K562 (cell line): ENCODE results near the gene ADORA3. TPM values are rescaled to one million over a fixed set of nuclear protein-coding genes. Genes with fewer than 3 reads are reported as not detected.

Experiments
- AFF4 ChIP-seq: sonication (generic); formaldehyde crosslinking; IDR thresholded peaks from 2 replicates; pipeline ENCODE4 v1.8.0; 2023; ENCODE audit warnings: mild to moderate bottlenecking, missing genetic modification reagents
- ILK ChIP-seq: fragments of 450-650 bp; IDR thresholded peaks from 2 replicates; pipeline ENCODE4 v1.6.1; 2016; ENCODE audit warnings: missing genetic modification characterization, low read depth, mild to moderate bottlenecking, missing compliant biosample characterization, moderate library complexity, borderline replicate concordance
- MCM7 ChIP-seq, 2 experiments: fragments of 450-650 bp; IDR thresholded peaks; 2 replicates each; pipeline ENCODE4 v1.6.1; 2016 to 2018
- NCOA2 ChIP-seq, 2 experiments: fragments of 450-650 bp; IDR thresholded peaks; 2 replicates each; pipeline ENCODE4 v1.6.1; 2018; ENCODE audit warnings: mild to moderate bottlenecking in 2 of 2, moderate library complexity in 1 of 2; ENCODE audit not compliant: partially characterized antibody in 2 of 2
- PCBP2 ChIP-seq: fragments of 200-400 bp; formaldehyde crosslinking; IDR thresholded peaks from 2 replicates; pipeline ENCODE4 v1.6.1; 2018; ENCODE audit warnings: low read length, low read depth, mild to moderate bottlenecking, moderate library complexity; ENCODE audit not compliant: poor library complexity, severe bottlenecking
- POLR2H ChIP-seq: IDR thresholded peaks from 2 replicates; pipeline ENCODE4 v1.6.1; 2016; ENCODE audit warnings: missing genetic modification characterization, low read depth, mild to moderate bottlenecking, control low read depth, missing compliant biosample characterization, moderate library complexity
- RAD21 ChIP-seq, 2 experiments: fragments of 250-450 bp in 1 of 2; fragments of 450-650 bp in 1 of 2; sonication (Bioruptor Pico) in 1 of 2; formaldehyde crosslinking in 1 of 2; IDR thresholded peaks in 1 of 2; conservative IDR thresholded peaks in 1 of 2; 2 replicates each; pipeline versions ENCODE4 v1.4.0 to v1.8.0; 2020 to 2022; ENCODE audit warnings: mild to moderate bottlenecking in 2 of 2, moderate library complexity in 1 of 2
- ZBTB40 ChIP-seq, 2 experiments: fragments of 450-650 bp in 1 of 2; sonication (generic) in 1 of 2; formaldehyde crosslinking in 1 of 2; IDR thresholded peaks; 2 replicates each; pipeline versions ENCODE4 v1.7.1 to v1.9.0; 2016 to 2022; ENCODE audit warnings: inconsistent platforms in 1 of 2, mild to moderate bottlenecking in 1 of 2, missing genetic modification reagents in 1 of 2
- ZC3H11A ChIP-seq: IDR thresholded peaks from 2 replicates; pipeline ENCODE4 v1.6.1; 2012; ENCODE audit warnings: low read depth, low read length, improper control_type of control experiment
- ZNF639 ChIP-seq, 2 experiments: fragments of 200-800 bp in 1 of 2; sonication (Bioruptor generic) in 1 of 2; sonication (generic) in 1 of 2; formaldehyde crosslinking in 1 of 2; IDR thresholded peaks in 1 of 2; conservative IDR thresholded peaks in 1 of 2; 2 replicates each; pipeline versions ENCODE4 v1.5.0 to v1.6.1; 2016 to 2020; ENCODE audit warnings: missing compliant biosample characterization in 1 of 2, missing genetic modification characterization in 1 of 2, missing genetic modification reagents in 1 of 2
- ZNF668 ChIP-seq: fragments of 250-450 bp; sonication (Bioruptor Pico); IDR thresholded peaks from 2 replicates; pipeline ENCODE4 v1.8.0; 2022; ENCODE audit warnings: mild to moderate bottlenecking, inconsistent platforms
- polyA plus RNA-seq, 8 experiments: library from polyadenylated mRNA; depleted of rRNA in 4 of 8; stranded (reverse) in 5 of 8; unstranded in 3 of 8; fragments of >200 nt; fragmentation: Nextera tagmentation in 2 of 8; fragmentation: Illumina TruSeq in 1 of 8; extraction: Ambion mirVana in 2 of 8; extraction: Trizol in 1 of 8; gene quantifications; 2 replicates each; pipeline versions ENCODE4 v1.2.1 to v1.2.3, GENCODE V29; 2011 to 2014; ENCODE audit warnings: inconsistent platforms in 1 of 8, missing spikeins in 1 of 8
- total RNA-seq, 7 experiments: library from RNA; depleted of rRNA in 6 of 7; stranded (reverse); fragments of >200 nt in 6 of 7; fragmentation: Illumina TruSeq in 2 of 7; extraction: Trizol in 2 of 7; gene quantifications; 2 replicates each; pipeline versions ENCODE4 v1.2.1 to v1.2.3, GENCODE V29; 2011 to 2021; ENCODE audit warnings: low replicate concordance in 1 of 7

Gene ADORA3
- total and polyA plus RNA-seq, 9 of the 15 experiments (the other 6 are each of a cell fraction or from before 2014, with no cell fraction given) = 0.09 to 0.35 (median 0.16) TPM; not detected in 3

GRCh38 chr1:111516005-111516535, 12.6 kb upstream of the ADORA3 start (continued):
- TF ChIP-seq ZBTB40 (IDR thresholded peaks at IDR 0.05) = peak; percentile 45; the same call in 1 of the 2 replicates
- no peak for TF ChIP-seq ZBTB40 (CRISPR knock-in tag; IDR thresholded peaks at IDR 0.05)
- TF ChIP-seq ZNF668 = no peak
- TF ChIP-seq POLR2H (tag) = no peak
- no peak for TF ChIP-seq AFF4
- peak in 1 of 2 experiments; percentile 35; a peak in 2 of 4 replicates for TF ChIP-seq RAD21 (CRISPR knock-in tag; conservative IDR thresholded peaks at IDR 0.05 in 1 of 2, IDR thresholded peaks at IDR 0.05 in 1 of 2)
- no peak for TF ChIP-seq ZC3H11A
- TF ChIP-seq PCBP2 = no peak
- no peak for TF ChIP-seq NCOA2 (IDR thresholded peaks at IDR 0.05; ENCODE audit: partially characterized antibody in 2 of 2)
- TF ChIP-seq ILK (tag) = no peak
- TF ChIP-seq ZNF639 (CRISPR knock-in tag; conservative IDR thresholded peaks at IDR 0.05 in 1 of 2, IDR thresholded peaks at IDR 0.05 in 1 of 2) = no peak
- TF ChIP-seq MCM7 (IDR thresholded peaks at IDR 0.05) = no peak
